GM13976 (cell line): ENCODE measurements around the gene SCLT1.
"Not testable (repeated sequence)": the region's sequence is repeated elsewhere in the genome, so short reads cannot be mapped to it uniquely, and the experiment has no call there.

Experiments
- DNase-seq: peaks from one replicate; pipeline ENCODE4 v3.0.0; 2012; ENCODE audit warnings: low spot score
- CTCF ChIP-seq: IDR thresholded peaks from 2 replicates; pipeline ENCODE4 v1.5.1; 2012; ENCODE audit warnings: borderline replicate concordance, mild to moderate bottlenecking; ENCODE audit not compliant: insufficient read depth; ENCODE audit errors: extremely low read depth, missing control alignments, control extremely low read depth
- in situ Hi-C: fragments of 300-500 bp; cut with MboI; formaldehyde crosslinking; loops from one replicate; pipeline ENCODE4 v1.12.0; 2022; ENCODE audit warnings: low sequenced_read_pairs, mixed read lengths, inconsistent platforms; ENCODE audit not compliant: unreplicated experiment

SCLT1 gene

GRCh38 chr4:129093191-129093920 lies at the start of gene SCLT1:
TSS of gene SCLT1 (minus strand) at chr4:129093539. CDS start at chr4:129093103, 436 bp downstream.
- TF ChIP-seq CTCF: no peak
- in situ Hi-C loops: loop anchor here (10.0 kb wide), 1 partner anchor 269 kb away; no protein-coding TSS in a partner anchor
- peak; percentile 92 for DNase-seq

GRCh38 chr4:129140521-129140920 lies 47.2 kb upstream of the SCLT1 start:
- DNase-seq: no peak
- no peak for TF ChIP-seq CTCF
- in situ Hi-C loops: no loop called here

GRCh38 chr4:129138810-129139496 lies 45.6 kb upstream of the SCLT1 start:
- in situ Hi-C loops: no loop called here
- TF ChIP-seq CTCF: no peak
- DNase-seq: no peak

GRCh38 chr4:129136433-129136832 lies 43.1 kb upstream of the SCLT1 start:
- DNase-seq: no peak
- TF ChIP-seq CTCF: no peak
- in situ Hi-C loops: no loop called here

GRCh38 chr4:129131343-129131742 lies 38.0 kb upstream of the SCLT1 start:
- no peak for DNase-seq
- in situ Hi-C loops: no loop called here
- TF ChIP-seq CTCF: no peak

- no peak for DNase-seq
- TF ChIP-seq CTCF: no peak
- in situ Hi-C loops: no loop called here
Measured at GRCh38 chr4:129129143-129129542, 35.8 kb upstream of the SCLT1 start.

GRCh38 chr4:129126614-129127013 lies 33.3 kb upstream of the SCLT1 start:
- in situ Hi-C loops: not testable (repeated sequence)

More at GRCh38 chr4:129126614-129127013, 33.3 kb upstream of the SCLT1 start:
- DNase-seq: not testable (repeated sequence)
